Tibial nerve (tissue), 4 donors: ENCODE results near the gene RIMS1.

Source experiments
- EP300 ChIP-seq, 2 donors: sonication (generic); formaldehyde crosslinking; IDR thresholded peaks; one replicate each; pipeline ENCODE4 v1.6.1; 2017; ENCODE audit warnings: antibody characterized with exemption in 2 of 2, mild to moderate bottlenecking in 1 of 2
- POLR2A ChIP-seq, 2 donors: fragments of 450-650 bp; IDR thresholded peaks; one replicate each; pipeline ENCODE4 v1.6.1; 2017; ENCODE audit warnings: antibody characterized with exemption in 2 of 2, mild to moderate bottlenecking in 2 of 2, moderate library complexity in 2 of 2
- TF ChIP-seq, protein P1 (sequence below), 5 experiments: fragments of 200-600 bp in 3 of 5; fragments of 450-650 bp in 2 of 5; sonication (generic) in 3 of 5; IDR thresholded peaks; one replicate each; pipeline ENCODE4 v1.5.1; 2016 to 2019; ENCODE audit warnings: antibody characterized with exemption in 5 of 5, mild to moderate bottlenecking in 3 of 5, moderate library complexity in 2 of 5

GRCh38 chr6:71982389-71982788, 96.0 kb downstream of the RIMS1 start:
- TF ChIP-seq, protein P1, sequence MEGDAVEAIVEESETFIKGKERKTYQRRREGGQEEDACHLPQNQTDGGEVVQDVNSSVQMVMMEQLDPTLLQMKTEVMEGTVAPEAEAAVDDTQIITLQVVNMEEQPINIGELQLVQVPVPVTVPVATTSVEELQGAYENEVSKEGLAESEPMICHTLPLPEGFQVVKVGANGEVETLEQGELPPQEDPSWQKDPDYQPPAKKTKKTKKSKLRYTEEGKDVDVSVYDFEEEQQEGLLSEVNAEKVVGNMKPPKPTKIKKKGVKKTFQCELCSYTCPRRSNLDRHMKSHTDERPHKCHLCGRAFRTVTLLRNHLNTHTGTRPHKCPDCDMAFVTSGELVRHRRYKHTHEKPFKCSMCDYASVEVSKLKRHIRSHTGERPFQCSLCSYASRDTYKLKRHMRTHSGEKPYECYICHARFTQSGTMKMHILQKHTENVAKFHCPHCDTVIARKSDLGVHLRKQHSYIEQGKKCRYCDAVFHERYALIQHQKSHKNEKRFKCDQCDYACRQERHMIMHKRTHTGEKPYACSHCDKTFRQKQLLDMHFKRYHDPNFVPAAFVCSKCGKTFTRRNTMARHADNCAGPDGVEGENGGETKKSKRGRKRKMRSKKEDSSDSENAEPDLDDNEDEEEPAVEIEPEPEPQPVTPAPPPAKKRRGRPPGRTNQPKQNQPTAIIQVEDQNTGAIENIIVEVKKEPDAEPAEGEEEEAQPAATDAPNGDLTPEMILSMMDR (IDR thresholded peaks at IDR 0.05): no peak
- no peak for TF ChIP-seq POLR2A (IDR thresholded peaks at IDR 0.05)
- TF ChIP-seq EP300 (IDR thresholded peaks at IDR 0.05): no peak
